Osteoblast (primary cell): Measurements from ENCODE around the gene TM9SF4. TPM values are rescaled to one million over a fixed set of nuclear protein-coding genes. Genes with fewer than 3 reads are reported as not detected.

ENCODE experiments used
- DNase-seq: peaks from one replicate; pipeline ENCODE4 v3.0.0; 2011; ENCODE audit warnings: low spot score, mixed read lengths; ENCODE audit not compliant: insufficient read length; ENCODE audit errors: missing footprints
- H2AFZ ChIP-seq: 2 replicates; pipeline ENCODE4 v1.6.0; 2011; ENCODE audit warnings: mild to moderate bottlenecking, low read length
- H3K27ac ChIP-seq: 2 replicates; pipeline ENCODE4 v1.5.1; 2011; ENCODE audit warnings: mild to moderate bottlenecking, low read depth, low read length, moderate library complexity
- H3K27me3 ChIP-seq: 2 replicates; pipeline ENCODE4 v1.6.0; 2012; ENCODE audit warnings: mild to moderate bottlenecking, control low read depth, inconsistent platforms, low read length, moderate library complexity; ENCODE audit not compliant: insufficient read depth
- H3K36me3 ChIP-seq: 2 replicates; pipeline ENCODE4 v1.5.1; 2011; ENCODE audit warnings: mild to moderate bottlenecking, low read length, control low read depth, moderate library complexity; ENCODE audit not compliant: insufficient read depth
- H3K4me1 ChIP-seq: 2 replicates; pipeline ENCODE4 v1.5.1; 2011; ENCODE audit warnings: mild to moderate bottlenecking, low read length, control low read depth, moderate library complexity; ENCODE audit not compliant: insufficient read depth
- H3K4me2 ChIP-seq: 2 replicates; pipeline ENCODE4 v1.6.0; 2011; ENCODE audit warnings: mild to moderate bottlenecking, low read length; ENCODE audit not compliant: insufficient read depth
- H3K4me3 ChIP-seq: fragments of 200-600 bp; sonication (generic); 3 replicates; pipeline ENCODE4 v1.5.1; 2012; ENCODE audit warnings: mild to moderate bottlenecking, low read length, inconsistent platforms; ENCODE audit not compliant: insufficient read depth
- H3K79me2 ChIP-seq: 2 replicates; pipeline ENCODE4 v1.6.0; 2012; ENCODE audit warnings: mild to moderate bottlenecking, low read length, control low read depth, inconsistent platforms; ENCODE audit not compliant: insufficient read depth
- H3K9me3 ChIP-seq: 2 replicates; pipeline ENCODE4 v1.5.1; 2011; ENCODE audit warnings: low read depth, low read length, control low read depth
- H4K20me1 ChIP-seq: 2 replicates; pipeline ENCODE4 v1.6.0; 2012; ENCODE audit warnings: mild to moderate bottlenecking, low read length, control low read depth; ENCODE audit not compliant: insufficient read depth
- total RNA-seq: library from RNA; depleted of rRNA; stranded (reverse); fragments of >200 nt; gene quantifications from 2 replicates; pipeline ENCODE4 v1.2.3, GENCODE V29; 2012
- TF ChIP-seq, protein P1 (sequence below): IDR thresholded peaks from 2 replicates; pipeline ENCODE4 v1.5.1; 2011; ENCODE audit warnings: mild to moderate bottlenecking, low read depth, low read length, moderate library complexity; ENCODE audit errors: extremely low read depth

The TM9SF4 gene
- total RNA-seq, 1 donor = 48.1 TPM

- no peaks in the 10 kb centered on the region for H4K20me1 ChIP-seq
- no peaks in the 10 kb centered on the region for H3K36me3 ChIP-seq
- H3K4me2 ChIP-seq = peak overlapping the region; percentile 62
- peak overlapping the region; percentile 42 for H2AFZ ChIP-seq
- peaks cover 5% of the 10 kb centered on the region for H3K27me3 ChIP-seq
- H3K9me3 ChIP-seq = no peaks in the 10 kb centered on the region
- H3K27ac ChIP-seq = peak overlapping the region; percentile 38
- DNase-seq = peak; percentile 76
- TF ChIP-seq, protein P1, sequence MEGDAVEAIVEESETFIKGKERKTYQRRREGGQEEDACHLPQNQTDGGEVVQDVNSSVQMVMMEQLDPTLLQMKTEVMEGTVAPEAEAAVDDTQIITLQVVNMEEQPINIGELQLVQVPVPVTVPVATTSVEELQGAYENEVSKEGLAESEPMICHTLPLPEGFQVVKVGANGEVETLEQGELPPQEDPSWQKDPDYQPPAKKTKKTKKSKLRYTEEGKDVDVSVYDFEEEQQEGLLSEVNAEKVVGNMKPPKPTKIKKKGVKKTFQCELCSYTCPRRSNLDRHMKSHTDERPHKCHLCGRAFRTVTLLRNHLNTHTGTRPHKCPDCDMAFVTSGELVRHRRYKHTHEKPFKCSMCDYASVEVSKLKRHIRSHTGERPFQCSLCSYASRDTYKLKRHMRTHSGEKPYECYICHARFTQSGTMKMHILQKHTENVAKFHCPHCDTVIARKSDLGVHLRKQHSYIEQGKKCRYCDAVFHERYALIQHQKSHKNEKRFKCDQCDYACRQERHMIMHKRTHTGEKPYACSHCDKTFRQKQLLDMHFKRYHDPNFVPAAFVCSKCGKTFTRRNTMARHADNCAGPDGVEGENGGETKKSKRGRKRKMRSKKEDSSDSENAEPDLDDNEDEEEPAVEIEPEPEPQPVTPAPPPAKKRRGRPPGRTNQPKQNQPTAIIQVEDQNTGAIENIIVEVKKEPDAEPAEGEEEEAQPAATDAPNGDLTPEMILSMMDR = no peak
- no peaks in the 10 kb centered on the region for H3K79me2 ChIP-seq
- H3K4me3 ChIP-seq = no peak overlapping the region
- peaks cover 29% of the 10 kb centered on the region for H3K4me1 ChIP-seq
These were observed 42.2 kb upstream of the TM9SF4 start for GRCh38 chr20:32067234-32067821.

DNA sequence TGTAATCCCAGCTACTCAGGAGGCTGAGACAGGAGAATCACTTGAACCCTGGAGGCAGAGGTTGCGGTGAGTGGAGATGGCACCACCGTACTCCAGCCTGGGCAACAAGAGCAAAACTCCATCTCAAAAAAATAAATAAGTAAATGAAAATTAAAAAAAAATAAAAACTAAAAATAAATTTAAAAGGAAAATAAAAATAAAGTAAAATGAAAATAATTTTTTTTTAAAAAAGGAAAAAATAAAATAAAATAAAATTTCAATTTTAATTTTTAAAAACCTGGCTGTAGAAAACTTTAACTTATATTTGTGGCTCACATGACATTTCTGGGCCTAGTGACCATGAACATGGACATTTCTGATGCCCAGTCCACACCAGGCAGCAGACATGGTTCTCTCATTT is 41.3 kb upstream of the TM9SF4 start:
- Histone ChIP-seq H3K4me1 (peaks cover 29% of the 10 kb centered on the region), H2AFZ (no peak overlapping the region), H3K4me3 (no peak overlapping the region), H3K36me3 (no peaks in the 10 kb centered on the region), H3K79me2 (no peaks in the 10 kb centered on the region), H3K27ac (peak overlapping the region; percentile 56), H3K9me3 (no peaks in the 10 kb centered on the region), H4K20me1 (no peaks in the 10 kb centered on the region), H3K27me3 (peaks cover 5% of the 10 kb centered on the region), H3K4me2 (no peak overlapping the region)
- TF ChIP-seq, protein P1 = no peak
- no peak for DNase-seq

- no peak overlapping the region for H3K4me2 ChIP-seq
- no peaks in the 10 kb centered on the region for H3K9me3 ChIP-seq
- H3K36me3 ChIP-seq = no peaks in the 10 kb centered on the region
- no peak overlapping the region for H2AFZ ChIP-seq
- peaks cover 29% of the 10 kb centered on the region for H3K4me1 ChIP-seq
- no peak overlapping the region for H3K27ac ChIP-seq
- H3K79me2 ChIP-seq = no peaks in the 10 kb centered on the region
- DNase-seq = peak; percentile 89
- TF ChIP-seq, protein P1 = no peak
- no peaks in the 10 kb centered on the region for H4K20me1 ChIP-seq
- peaks cover 8% of the 10 kb centered on the region for H3K27me3 ChIP-seq
- H3K4me3 ChIP-seq = no peak overlapping the region
These were observed 39.8 kb upstream of the TM9SF4 start for GRCh38 chr20:32069711-32070110.

- Histone ChIP-seq H3K4me3 (no peak overlapping the region), H3K36me3 (no peaks in the 10 kb centered on the region), H4K20me1 (no peaks in the 10 kb centered on the region), H2AFZ (no peak overlapping the region), H3K27ac (no peak overlapping the region), H3K4me1 (peaks cover 29% of the 10 kb centered on the region), H3K27me3 (peaks cover 11% of the 10 kb centered on the region), H3K9me3 (no peaks in the 10 kb centered on the region), H3K4me2 (no peak overlapping the region), H3K79me2 (no peaks in the 10 kb centered on the region)
- no peak for DNase-seq
- TF ChIP-seq, protein P1 = no peak
These were observed 39.2 kb upstream of the TM9SF4 start for GRCh38 chr20:32070282-32070681.
